ENCODE measurements around the gene CRHBP.

Gene CRHBP

DNA sequence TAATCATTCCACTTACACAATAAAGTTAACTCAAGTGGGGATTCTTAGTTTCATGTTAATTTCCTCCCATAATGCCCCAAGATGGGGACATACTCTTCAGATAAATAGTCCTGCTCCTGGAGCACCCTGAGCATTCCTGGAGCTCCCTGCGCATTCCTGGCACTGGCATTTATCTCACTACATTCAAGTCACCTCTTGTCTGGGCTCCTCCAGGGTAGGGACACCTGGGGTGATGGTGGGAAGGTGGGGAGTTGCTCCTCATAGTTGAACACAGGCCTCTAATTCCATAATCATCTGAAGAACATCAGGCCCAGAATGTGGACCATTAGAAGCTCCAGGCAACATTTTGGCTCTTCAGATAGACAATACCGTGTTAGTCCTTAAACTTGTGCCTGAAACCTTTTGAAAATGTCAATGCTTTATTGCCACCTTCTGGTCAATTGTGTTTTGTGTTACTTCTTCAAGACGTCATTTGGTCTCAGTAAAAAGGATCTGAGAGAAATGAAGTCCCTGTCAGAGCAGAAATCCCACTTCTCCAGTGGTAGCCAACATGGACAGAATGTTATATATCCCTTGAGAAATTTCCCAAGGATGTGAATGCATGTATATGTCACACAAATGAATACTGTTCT, 63.2 kb downstream of the CRHBP start:
- DNase-seq (ENCODE audit: low read depth), result no peak

DNA sequence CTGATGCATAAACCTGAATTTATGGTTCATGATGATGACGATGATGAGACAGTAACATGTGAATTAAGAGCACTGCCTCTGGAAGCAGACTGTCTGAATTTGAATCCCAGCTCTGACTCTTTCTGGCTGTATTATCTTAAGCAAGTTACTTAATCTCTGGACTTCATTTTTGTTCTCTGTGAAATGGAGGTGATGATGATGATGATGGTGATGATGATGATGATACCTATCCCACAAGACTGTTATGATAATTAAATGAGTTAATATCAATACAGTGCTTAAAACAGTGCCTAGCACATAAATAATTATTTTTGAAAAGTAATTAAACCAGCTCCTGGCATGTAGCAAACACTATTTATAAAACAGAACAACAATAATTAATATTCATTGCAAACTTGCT, 64.1 kb downstream of the CRHBP start:
- DNase-seq (ENCODE audit: low read depth), result no peak

DNA sequence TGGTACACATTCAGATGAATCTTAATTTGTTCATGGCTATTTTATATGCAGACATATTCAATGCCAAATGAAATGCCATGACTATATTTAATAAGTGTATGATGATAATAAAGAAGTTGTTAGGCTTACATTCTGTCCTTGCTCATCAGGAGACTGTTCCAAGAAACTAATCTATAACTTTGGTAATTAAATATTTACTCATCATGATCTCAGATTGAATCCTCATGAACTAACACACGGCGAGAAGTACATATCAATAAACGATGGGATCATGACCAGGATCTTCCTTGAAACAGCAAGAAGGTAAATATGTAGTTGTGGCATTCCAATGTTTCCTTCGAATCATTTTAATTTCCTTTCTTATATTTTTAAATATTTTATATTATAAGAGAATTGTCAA, 64.8 kb downstream of the CRHBP start:
- no peak for DNase-seq (ENCODE audit: low read depth)

Data from stimulated activated CD4-positive, alpha-beta T cell treated with anti-CD3 and anti-CD28 coated beads, Interleukin-2, amount 100 ng/mL, for 4 hours (primary cell).